ENCODE results near the gene KLC1.
"Not testable (repeated sequence)": the region's sequence is repeated elsewhere in the genome, so short reads cannot be mapped to it uniquely, and the experiment has no call there.

Gene KLC1

DNA sequence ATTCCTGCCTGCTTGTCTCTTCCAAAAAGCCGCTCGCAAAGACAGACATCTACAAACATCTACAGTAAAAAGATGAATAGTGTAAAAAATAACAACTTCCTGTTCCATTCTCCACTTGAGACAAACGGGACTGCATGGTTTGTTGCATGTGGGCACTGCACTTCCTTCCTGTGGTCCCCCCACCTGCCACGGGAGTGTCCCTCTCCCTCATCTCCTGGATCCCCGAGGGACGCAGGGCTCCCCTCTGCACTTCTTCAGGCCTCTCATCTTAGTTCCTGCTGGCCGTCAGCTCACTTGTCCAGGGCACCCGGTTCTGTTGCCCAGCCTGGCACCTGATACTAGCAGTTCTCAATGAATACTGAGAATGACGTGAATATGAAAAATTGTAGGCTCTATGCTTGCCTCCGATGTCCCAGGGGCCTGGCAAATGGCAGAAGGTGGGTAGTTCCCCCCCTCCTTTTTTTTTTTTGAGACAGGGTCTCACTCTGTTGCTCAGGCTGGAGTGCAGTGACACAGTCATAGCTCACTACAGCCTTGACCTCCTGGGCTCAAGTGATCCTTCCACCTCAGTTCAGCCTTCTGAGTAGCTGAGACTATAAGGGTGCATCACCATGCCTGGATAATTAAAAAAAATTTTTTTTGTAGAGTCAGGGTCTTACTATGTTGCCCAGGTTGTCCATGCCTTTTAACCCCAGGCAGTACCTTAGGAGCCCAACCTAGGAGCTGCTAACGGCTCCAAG, 3.5 kb upstream of the KLC1 start:
- peak; percentile 30 for DNase-seq

DNA sequence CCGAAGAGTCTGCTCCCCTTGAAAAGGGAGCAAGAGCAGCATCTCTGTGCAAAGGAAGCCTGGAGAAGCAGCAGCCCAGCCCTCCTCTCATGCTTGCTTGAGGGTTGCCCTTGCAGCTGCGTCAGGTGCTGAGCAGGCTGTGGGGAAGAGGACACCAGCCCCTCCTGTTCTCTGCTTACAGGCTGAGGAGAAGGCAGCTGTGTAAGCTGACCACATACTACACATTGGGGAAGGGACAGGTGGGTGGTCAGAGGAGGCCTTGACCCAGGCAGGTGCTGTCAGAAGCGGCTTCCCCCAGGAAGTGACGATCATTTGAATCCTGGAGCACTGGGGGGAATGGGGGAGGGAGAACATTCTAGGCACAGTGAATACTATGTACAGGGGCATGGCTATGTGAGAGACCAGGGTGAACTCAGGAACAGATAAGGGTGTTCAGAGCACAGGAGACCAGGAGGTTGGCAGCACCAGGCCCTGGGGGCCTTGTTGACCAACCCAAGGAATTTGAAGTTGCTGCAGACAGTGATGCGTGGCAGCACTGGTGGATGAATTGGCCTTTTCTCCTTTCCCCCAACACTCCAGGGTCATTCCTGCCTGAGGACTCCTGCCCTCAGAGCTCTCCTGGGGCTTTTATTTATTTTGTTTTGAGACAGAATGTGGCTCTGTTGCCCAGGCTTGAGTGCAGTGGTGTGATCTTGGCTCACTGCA, 2.7 kb upstream of the KLC1 start:
- DNase-seq, result peak; percentile 19

DNA sequence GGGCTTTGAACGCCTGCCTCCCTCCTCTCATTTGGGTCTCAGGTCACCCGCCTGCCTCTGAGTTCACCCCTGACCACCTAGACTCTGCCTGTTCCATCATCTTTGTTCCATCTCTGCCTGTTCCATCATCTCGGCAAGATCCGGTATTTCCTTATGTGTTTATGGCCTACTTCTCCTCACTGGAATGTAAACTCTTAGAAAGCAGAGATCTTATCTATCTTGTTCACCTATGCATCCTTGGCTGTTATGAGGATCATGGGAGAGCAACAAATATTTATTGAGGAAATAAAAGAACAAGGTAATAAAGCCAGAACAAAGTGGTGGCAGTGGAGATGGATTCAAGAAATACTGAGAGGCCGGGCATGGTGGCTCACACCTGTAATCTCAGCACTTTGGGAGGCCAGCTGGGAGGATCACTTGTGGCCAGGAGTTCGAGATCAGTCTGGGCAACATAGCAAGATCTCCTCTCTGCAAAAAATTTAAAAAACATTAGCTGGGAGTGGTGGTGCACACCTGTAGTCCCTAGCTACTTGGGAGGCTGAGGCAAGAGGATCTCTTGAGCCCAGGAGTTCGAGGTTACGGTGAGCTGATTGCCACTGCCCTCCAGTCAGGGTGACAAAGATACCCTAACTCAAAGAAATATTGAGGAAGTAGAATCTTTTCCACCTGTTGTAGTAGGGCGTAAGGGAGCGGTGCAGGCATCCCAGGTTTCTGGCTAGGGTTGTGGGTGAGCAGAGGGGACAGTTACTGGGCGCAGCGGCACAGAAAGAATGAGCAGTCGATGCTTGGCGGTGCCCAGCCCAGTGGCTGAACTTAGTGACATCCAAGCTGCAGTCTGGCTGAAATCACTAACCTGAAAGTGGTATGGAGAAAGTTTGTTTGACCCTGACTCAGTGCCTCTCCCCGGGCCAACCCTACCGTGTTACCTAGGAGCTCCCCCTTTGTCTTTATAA, 1.7 kb upstream of the KLC1 start:
- no peak for DNase-seq

GRCh38 chr14:103628221-103628683, 759 bp upstream of the KLC1 start:
- DNase-seq, result no peak

DNA sequence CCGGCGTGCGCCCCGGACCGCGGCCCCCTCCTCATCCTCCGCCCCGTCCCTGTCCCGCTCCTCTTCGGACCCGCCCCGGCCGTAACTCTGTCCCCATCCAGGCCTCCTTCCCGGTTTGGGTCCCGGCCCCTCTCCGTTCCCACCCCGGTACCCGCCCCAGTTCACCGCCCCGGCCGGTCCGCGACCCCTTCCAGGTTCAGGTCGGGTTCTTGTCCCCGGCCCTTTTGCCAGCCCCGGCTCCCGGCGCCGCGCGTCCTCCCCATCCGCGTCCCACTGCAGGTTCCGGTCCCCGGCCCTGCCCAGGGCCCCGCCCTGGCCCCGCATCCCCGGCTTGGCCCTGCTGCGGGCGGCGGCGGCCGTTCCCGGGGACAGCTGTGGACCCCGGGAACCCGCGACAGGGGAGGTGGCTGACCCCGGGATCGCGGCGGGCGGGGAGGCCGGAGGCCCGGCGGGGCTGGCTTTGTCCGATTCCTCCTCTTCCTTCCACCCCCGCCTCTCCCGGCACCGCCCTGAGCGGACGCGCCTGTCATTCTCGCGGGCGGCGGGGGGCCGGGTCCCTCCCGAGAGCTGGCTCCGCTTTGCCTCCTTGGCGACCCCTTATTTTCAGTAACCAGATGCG, 601 bp downstream of the KLC1 start:
- DNase-seq, result peak; percentile 56

DNA sequence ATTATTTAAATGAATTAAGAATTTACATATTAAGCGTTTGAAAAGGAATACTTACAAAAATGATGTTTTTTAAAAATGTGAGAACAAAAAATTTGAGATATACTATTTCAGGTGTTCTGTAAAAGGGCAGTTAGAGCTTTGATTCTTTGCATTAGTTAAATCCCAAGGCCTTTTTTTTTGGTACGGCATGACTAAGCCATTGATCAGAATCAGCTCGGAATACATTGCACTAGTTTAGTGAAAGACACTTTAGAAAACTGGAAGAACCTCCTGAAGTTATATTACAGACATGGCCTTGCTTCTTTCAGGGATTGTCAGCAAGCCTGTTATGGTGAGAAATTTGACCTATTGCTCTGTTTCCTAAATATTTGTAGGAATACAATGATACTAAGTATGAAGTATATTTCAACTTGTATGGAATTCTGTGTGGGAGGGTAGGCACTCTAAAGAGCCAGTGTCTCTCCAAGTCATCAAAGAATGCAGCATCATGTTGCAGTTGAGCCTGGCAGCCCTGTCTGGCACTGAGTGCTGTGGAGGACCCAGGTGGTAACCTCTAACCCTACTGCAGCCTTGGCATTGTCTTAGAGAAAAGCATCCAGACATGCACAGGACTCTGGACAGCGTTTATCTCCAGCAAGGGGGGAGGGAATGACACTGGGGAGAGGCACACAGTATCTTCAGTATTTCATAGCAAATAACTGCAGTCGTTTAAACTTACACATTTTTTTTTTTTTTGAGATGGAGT, 1.5 kb downstream of the KLC1 start:
- DNase-seq, result no peak

- no peak for DNase-seq
Measured at GRCh38 chr14:103633391-103633790, 4.4 kb downstream of the KLC1 start.

DNA sequence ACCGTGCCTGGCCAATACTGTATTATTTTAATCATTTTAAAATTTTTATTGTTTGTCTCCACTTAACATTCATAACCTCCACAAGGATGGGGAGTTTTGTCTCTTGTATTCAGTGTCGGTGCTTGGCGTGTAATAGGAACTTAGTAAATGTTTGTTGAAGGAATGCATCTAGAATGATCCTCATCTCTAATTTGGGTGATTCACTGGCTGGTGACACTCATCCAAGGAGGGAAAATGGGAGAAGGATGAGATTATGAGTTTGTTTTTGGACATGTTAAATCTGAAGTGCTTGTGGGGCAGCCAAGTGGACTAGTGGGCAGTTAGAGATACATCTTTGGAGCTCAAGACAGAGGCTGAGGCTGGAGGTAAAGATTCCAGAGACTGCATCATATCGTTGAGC, 5.1 kb downstream of the KLC1 start:
- no peak for DNase-seq

GRCh38 chr14:103638594-103638993, 9.6 kb downstream of the KLC1 start:
- DNase-seq, result no peak

- DNase-seq, result no peak
Measured at GRCh38 chr14:103641161-103641560, 12.2 kb downstream of the KLC1 start.

- DNase-seq, result no peak
Measured at GRCh38 chr14:103646189-103646588, 17.2 kb downstream of the KLC1 start.

DNA sequence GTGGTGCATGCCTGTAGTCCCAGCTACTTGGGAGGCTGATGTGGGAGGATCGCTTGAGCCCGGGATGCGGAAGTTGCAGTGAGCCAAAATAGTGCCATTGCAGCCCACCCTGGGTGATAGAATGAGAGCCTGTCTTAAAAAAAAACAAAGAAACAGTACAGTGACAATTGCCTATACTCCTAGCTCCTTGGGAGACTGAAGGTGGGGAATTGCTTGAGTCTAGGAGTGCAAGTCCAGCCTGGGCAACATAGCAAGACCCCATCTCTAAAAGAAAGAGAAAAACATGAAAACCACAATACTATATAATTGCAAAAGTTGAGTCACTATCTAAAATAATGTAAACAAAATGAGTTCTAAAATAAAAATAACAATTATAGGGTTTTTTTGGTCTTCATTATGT, 20.0 kb downstream of the KLC1 start:
- no peak for DNase-seq

DNA sequence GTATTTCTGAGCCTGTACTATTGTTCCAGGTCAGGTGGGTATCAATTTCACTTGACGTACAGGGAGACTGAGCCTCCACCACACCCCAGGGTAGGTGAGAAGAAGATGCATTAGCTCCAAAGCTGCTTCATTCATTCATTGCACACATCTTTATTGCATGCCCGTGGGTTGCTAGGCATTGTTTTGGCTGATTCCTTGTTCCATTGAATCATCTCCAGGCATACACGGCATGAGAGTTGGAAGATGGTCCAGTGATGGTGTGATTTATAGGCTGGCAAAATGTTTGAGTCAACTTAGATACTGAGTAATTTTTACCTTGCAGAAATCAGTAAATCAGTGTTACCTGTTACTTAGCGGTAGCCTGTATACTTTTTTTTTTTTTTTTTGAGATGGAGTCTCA, 21.2 kb downstream of the KLC1 start:
- DNase-seq, result no peak

GRCh38 chr14:103651585-103651984, 22.6 kb downstream of the KLC1 start:
- no peak for DNase-seq

DNA sequence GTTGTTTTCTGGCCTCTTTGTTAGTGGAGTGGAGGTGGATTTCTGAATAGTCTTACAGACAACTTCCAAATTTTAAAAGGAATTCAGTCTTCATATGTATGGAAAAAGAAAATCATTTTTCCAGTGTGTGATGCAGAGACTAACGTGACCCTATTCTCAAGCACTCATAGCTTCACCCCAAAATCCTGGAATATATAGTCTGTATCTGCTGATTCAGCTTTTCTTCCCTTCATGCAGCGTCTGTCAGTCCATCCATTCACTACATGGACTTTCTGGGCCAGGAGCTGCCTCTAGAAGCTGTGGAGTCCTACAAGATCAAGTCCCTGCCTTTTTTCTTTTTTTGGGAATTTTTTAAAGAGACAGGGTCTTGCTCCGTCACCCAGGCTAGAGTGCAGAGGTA, 23.8 kb downstream of the KLC1 start:
- DNase-seq, result no peak

DNA sequence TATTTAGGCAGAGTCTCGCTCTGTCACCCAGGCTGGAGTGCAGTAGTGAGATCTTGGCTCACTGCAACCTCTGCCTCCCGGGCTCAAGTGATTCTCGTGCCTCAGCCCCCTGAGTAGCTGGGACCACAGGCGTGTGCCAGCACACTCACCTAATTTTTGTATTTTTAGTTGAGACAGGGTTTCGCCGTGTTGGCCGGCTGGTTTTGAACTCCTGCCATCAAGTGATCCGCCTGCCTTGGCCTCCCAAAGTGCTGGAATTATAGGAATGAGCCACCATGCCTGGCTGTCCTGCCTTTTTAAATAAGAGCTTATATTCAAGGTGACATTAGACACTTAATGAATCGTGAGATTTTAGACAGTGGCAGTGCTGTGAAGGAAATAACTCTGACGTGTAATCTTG, 24.3 kb downstream of the KLC1 start:
- not testable (repeated sequence) for DNase-seq

GRCh38 chr14:103653805-103654204, 24.8 kb downstream of the KLC1 start:
- DNase-seq, result no peak

DNA sequence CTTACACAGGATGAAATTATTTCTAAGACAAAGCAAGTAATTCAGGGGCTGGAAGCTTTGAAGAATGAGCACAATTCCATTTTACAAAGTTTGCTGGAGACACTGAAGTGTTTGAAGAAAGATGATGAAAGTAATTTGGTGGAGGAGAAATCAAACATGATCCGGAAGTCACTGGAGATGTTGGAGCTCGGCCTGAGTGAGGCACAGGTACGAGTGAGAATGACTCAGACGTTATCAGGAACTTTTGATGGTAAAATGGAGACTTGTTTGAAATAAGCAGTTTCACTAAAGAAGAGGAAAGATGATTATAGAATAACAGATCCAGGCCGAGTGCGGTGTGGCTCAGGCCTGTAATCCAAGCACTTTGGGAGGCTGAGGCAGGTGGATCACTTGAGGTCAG, 25.6 kb downstream of the KLC1 start:
- DNase-seq, result no peak

- DNase-seq, result no peak
Measured at GRCh38 chr14:103656031-103656755, 27.2 kb downstream of the KLC1 start.

DNA sequence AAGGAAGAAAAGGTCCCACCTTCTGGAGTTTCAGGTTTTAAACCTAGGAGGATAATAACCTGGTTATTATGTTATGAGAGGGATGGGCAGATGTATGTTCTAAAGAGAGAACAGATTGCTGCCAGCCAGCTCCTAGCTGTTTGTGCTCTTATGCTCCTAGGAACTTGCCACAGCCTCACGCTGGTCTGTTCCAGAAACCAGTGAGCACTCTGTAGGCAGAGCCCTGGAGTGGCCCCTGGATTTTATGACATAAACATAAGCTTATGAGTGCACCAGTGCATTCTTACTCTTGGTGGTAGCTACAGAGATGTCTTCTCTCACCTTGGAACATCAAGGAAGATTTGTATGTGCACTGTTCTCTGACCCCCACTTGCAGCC, 27.7 kb downstream of the KLC1 start:
- no peak for DNase-seq

GRCh38 chr14:103657471-103657870, 28.5 kb downstream of the KLC1 start:
- DNase-seq, result no peak

DNA sequence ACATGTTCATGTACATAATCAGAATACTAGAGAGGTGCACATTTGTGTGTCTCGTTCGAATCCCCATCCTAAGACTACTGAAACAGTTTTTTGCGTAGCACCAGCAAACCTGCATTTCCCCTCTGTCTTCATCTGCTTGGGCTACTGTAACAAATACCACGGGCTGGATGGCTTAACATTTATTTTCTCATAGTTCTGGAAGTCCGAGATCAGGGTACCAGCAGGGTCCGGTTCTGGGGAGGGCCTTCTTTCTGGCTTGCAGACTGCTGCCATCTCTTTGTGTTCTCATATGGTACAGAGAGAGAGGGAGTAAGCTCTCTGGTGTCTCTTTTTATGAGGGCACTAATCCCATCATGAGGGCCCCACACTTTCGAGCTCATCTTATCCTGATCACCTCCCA, 30.6 kb downstream of the KLC1 start:
- no peak for DNase-seq

Measured in CD4-positive, alpha-beta T cell treated with Interleukin-17A for 4 hours (primary cell).